H7 (cell line): Measurements from ENCODE around the gene CCDC39. TPM values are rescaled to one million over a fixed set of nuclear protein-coding genes. Genes with fewer than 3 reads are reported as not detected.
A peak's percentile ranks its signal among the peaks of the same experiment; 100 is the strongest.

Experiments used
- DNase-seq: peaks from one replicate; pipeline ENCODE4 v3.0.0; 2012
- H3K27me3 ChIP-seq: 2 replicates; pipeline ENCODE4 v1.6.0; 2011; ENCODE audit warnings: mild to moderate bottlenecking, low read length; ENCODE audit not compliant: control insufficient read depth, insufficient read depth
- H3K36me3 ChIP-seq: replicated peaks from 2 replicates; pipeline ENCODE4 v1.5.1; 2011; ENCODE audit warnings: low read length; ENCODE audit not compliant: control insufficient read depth, insufficient read depth
- H3K4me3 ChIP-seq: 2 replicates; pipeline ENCODE4 v1.5.1; 2011; ENCODE audit warnings: low read depth, mild to moderate bottlenecking, control low read depth, low read length, moderate library complexity; ENCODE audit not compliant: insufficient read depth
- total RNA-seq: library from RNA; depleted of rRNA; stranded (reverse); fragments of >200 nt; shearing (Covaris generic); gene quantifications from 2 replicates; pipeline ENCODE4 v1.2.3, GENCODE V29; 2014; rRNA removed

Gene CCDC39
- total RNA-seq: 0.07 TPM in 1 of 2 replicates, not detected in the other

- Histone ChIP-seq H3K4me3 (peak within 1 kb of the TSS; percentile 83), H3K36me3 (no peaks in the 10 kb centered on the region), H3K27me3 (peaks cover 5% of the 10 kb centered on the region)
- DNase-seq: peak; percentile 76
These were observed at the start of gene CCDC39 for GRCh38 chr3:180679178-180680096. Gene CCDC39, minus strand, starts transcription at chr3:180679489. Its CDS starts 109 bp downstream, at chr3:180679380.

GRCh38 chr3:180720012-180720411, 40.7 kb upstream of the CCDC39 start:
- no peak overlapping the region for H3K4me3 ChIP-seq
- H3K27me3 ChIP-seq: no peaks in the 10 kb centered on the region
- no peak for DNase-seq
- H3K36me3 ChIP-seq: no peaks in the 10 kb centered on the region

DNA sequence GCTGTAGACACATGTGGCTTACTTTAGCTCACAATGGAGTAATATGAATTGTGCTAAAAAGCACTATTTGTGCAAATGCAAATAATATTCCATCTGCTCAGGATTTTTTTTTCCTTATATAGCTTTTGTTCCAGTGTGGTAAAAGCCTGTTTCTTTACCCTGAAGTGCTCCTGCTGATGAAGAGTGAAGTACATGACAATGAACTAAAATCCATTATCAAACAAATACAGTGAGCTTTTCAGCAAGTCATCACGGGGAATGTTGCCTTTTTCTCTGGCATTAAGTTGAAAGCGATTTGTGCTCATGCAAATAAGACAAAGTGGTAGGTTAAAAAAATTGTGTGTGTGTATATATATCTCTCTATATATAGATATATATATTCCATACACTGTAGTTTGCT, 28.6 kb upstream of the CCDC39 start:
- Histone ChIP-seq H3K4me3 (no peak overlapping the region), H3K36me3 (no peaks in the 10 kb centered on the region), H3K27me3 (no peaks in the 10 kb centered on the region)
- peak; percentile 4 for DNase-seq

DNA sequence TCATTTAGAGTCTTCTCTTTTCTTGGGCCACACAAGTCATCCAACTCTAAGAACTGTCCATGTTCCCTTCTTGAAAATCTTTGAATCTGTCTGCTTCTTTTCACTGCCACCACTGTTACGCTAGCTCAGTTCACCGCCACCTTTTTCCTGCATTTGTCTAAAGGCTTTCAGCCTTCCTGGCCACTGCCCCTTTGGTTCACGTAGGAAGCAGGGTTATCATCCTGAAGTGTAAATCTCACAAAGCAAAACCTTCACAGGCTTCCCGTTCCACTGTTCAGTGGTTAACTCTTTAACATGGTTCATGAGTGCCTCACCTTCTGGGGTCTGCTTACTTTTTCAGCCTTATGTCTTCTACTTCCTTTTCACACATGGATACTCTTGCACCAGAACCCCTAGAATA, 26.3 kb upstream of the CCDC39 start:
- H3K27me3 ChIP-seq: no peaks in the 10 kb centered on the region
- H3K36me3 ChIP-seq: no peaks in the 10 kb centered on the region
- no peak for DNase-seq
- H3K4me3 ChIP-seq: no peak overlapping the region

- no peaks in the 10 kb centered on the region for H3K36me3 ChIP-seq
- H3K4me3 ChIP-seq: no peak overlapping the region
- H3K27me3 ChIP-seq: no peaks in the 10 kb centered on the region
- DNase-seq: no peak
These were observed 25.2 kb upstream of the CCDC39 start for GRCh38 chr3:180704532-180704931.

DNA sequence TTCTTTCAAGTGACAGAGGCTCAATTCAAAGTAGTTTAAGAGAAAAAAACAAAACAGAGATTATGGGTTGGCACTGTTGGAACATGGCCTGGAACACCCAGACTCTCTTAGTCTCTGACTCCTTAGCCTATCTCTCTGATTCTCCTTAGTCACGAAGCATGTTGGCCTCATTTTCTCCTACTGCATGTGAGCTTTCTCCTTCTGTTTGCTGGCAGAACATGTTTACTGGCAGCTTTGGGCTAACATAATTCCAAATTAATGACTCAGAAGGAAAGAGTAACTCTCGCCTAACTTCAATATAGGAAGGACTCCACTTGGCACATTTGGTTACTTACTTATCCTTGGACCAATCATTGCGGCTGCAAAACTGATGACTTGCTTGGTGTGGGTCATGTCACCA, 21.7 kb upstream of the CCDC39 start:
- no peaks in the 10 kb centered on the region for H3K36me3 ChIP-seq
- no peak overlapping the region for H3K4me3 ChIP-seq
- no peak for DNase-seq
- H3K27me3 ChIP-seq: no peaks in the 10 kb centered on the region

- Histone ChIP-seq H3K27me3 (no peaks in the 10 kb centered on the region), H3K36me3 (no peaks in the 10 kb centered on the region), H3K4me3 (no peak overlapping the region)
- no peak for DNase-seq
These were observed 19.5 kb upstream of the CCDC39 start for GRCh38 chr3:180698760-180699270.

DNA sequence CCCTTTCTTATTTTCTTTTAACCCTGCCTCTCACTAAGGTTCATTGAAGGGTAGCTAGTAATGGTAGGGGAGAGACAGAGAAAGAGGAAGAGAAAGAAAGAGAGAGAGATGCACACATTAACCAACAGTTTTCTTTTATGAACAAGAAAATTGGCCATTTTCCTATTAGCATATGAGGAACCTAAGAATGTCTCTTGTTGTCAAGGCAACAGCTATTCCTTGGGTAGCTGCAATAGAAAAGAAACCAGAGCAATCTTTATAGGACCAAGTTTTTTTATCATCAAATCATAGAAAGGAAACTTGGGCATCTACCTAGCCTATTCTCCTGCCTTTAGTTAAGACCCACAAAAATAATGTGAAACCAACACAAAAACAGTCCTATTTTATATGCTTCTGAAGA, 15.0 kb upstream of the CCDC39 start:
- H3K36me3 ChIP-seq: no peaks in the 10 kb centered on the region
- no peak overlapping the region for H3K4me3 ChIP-seq
- no peak for DNase-seq

DNA sequence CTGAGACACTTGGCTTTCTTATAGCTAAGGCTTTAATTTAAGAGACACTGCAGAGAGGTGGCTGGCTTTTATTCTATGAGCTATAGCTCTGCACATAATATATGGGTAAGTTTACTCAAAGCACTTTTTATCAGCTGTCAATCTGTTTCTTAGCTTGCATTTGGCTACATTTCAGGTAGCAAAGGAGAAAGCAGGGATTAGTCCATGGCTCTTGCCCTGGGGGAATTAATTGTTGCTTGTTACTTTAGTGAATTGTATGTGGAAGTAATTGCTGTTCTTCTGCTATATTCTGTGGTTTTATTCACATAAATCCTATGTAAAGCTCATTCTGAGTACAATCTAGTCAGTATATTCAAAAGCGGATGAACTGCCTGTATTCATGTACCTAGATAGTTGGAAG, 14.4 kb upstream of the CCDC39 start:
- no peak for DNase-seq
- no peaks in the 10 kb centered on the region for H3K27me3 ChIP-seq
- H3K4me3 ChIP-seq: no peak overlapping the region
- no peaks in the 10 kb centered on the region for H3K36me3 ChIP-seq

More for the DNA sequence above, 15.0 kb upstream of the CCDC39 start:
- no peaks in the 10 kb centered on the region for H3K27me3 ChIP-seq

- H3K27me3 ChIP-seq: no peaks in the 10 kb centered on the region
- no peaks in the 10 kb centered on the region for H3K36me3 ChIP-seq
- no peak overlapping the region for H3K4me3 ChIP-seq
- no peak for DNase-seq
These were observed 10.8 kb upstream of the CCDC39 start for GRCh38 chr3:180690061-180690460.

GRCh38 chr3:180684807-180685206, 5.5 kb upstream of the CCDC39 start:
- Histone ChIP-seq H3K27me3 (no peaks in the 10 kb centered on the region), H3K36me3 (no peaks in the 10 kb centered on the region), H3K4me3 (no peak overlapping the region)
- peak; percentile 8 for DNase-seq

DNA sequence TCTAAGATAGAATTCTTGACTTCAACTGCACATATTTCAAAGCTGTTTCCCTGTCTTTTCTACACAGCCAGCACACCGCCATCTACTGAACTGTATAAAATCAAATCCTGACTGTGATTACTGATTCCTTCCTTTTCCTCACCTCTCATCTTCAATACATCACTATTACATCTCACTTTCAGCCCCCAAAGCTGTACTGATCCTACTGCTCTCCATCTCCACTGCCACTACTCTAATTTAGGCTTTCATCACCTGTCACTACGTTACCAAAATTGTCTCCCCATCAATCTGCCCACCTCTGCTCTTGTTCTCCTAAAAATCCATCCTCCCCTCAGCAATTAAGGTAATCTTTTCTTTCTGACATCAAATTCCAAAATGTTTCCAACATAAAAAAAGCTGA, 4.5 kb upstream of the CCDC39 start:
- no peak for DNase-seq
- Histone ChIP-seq H3K36me3 (no peaks in the 10 kb centered on the region), H3K4me3 (no peak overlapping the region), H3K27me3 (peaks cover 2% of the 10 kb centered on the region; the same call in 1 of the 2 replicates)

- DNase-seq: peak; percentile 36
- Histone ChIP-seq H3K36me3 (no peaks in the 10 kb centered on the region), H3K4me3 (peak overlapping the region; percentile 83), H3K27me3 (peaks cover 5% of the 10 kb centered on the region)
These were observed 775 bp upstream of the CCDC39 start for GRCh38 chr3:180680097-180680430.

- H3K36me3 ChIP-seq: no peaks in the 10 kb centered on the region
- H3K27me3 ChIP-seq: peaks cover 5% of the 10 kb centered on the region
- no peak overlapping the region for H3K4me3 ChIP-seq
- no peak for DNase-seq
These were observed 1.1 kb downstream of the CCDC39 start for GRCh38 chr3:180678231-180678630.

- no peak for DNase-seq
These were observed 17.8 kb downstream of the CCDC39 start for GRCh38 chr3:180661444-180661843.

More at GRCh38 chr3:180661444-180661843, 17.8 kb downstream of the CCDC39 start:
- no peaks in the 10 kb centered on the region for H3K27me3 ChIP-seq
- H3K36me3 ChIP-seq: no peaks in the 10 kb centered on the region
- no peak overlapping the region for H3K4me3 ChIP-seq
